NCI-H2081 treated with DMSO at 0.1 percent for 48 hours (cell line): Measurements from ENCODE around the gene PTK7.
"Not testable (repeated sequence)": the region's sequence is repeated elsewhere in the genome, so short reads cannot be mapped to it uniquely, and the experiment has no call there.

Experiments used
- DNase-seq: peaks from one replicate; lab custom pipeline; 2025; lab: John Stamatoyannopoulos, UW

Gene PTK7

GRCh38 chr6:43117466-43117865 lies 41.4 kb downstream of the PTK7 start:
- DNase-seq = not testable (repeated sequence)

DNA sequence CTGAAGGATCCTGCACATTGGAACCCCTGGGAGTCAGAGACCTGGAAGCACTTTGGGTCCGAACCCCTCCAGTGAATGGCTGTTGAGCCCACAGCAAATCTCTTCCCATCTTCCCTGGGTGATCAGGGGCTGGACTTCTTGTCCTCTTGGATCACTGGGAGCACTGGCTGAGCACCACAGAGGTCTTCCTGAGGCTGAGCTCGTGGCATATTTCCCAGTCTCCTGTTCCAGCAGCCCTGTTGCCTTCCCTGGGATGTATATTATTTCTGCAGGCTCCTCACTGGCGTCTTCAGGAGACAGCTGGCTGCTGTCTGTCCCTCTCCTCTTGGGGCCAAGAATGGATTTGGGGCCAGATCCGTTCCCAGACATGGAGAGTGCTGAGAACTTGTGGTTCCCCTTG lies 43.4 kb downstream of the PTK7 start:
- DNase-seq = no peak

DNA sequence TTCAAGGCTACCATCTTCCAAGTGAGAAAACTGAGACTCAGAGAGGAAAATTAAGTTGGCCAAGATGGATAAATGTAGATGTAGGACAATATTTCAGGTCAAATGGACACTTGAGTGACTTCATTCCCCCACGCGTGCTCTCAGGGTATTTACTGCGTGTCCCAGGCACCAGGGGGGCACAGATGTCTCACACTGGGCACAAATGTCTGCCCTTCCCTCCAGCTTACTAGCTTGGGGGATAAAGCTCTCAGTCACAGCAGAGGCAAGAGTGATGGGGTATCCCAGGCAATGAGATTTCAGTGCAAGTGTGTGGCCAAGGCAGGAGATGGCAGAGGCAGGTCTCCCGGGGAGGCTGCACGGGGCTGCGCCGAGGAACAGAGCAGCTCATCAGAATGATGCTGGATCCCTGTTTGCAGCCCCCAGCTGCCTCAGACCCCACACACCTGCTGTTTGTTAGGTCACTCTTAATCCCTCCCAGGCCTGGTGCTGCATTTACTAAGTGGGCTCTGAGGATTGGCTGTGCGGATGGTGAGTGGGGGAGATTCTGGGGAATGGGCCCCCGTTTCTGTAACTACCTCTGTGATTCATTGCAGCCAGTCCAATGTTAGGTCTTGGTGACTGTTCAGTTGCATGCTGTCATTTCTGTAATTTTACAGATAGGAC lies 44.1 kb downstream of the PTK7 start:
- no peak for DNase-seq

DNA sequence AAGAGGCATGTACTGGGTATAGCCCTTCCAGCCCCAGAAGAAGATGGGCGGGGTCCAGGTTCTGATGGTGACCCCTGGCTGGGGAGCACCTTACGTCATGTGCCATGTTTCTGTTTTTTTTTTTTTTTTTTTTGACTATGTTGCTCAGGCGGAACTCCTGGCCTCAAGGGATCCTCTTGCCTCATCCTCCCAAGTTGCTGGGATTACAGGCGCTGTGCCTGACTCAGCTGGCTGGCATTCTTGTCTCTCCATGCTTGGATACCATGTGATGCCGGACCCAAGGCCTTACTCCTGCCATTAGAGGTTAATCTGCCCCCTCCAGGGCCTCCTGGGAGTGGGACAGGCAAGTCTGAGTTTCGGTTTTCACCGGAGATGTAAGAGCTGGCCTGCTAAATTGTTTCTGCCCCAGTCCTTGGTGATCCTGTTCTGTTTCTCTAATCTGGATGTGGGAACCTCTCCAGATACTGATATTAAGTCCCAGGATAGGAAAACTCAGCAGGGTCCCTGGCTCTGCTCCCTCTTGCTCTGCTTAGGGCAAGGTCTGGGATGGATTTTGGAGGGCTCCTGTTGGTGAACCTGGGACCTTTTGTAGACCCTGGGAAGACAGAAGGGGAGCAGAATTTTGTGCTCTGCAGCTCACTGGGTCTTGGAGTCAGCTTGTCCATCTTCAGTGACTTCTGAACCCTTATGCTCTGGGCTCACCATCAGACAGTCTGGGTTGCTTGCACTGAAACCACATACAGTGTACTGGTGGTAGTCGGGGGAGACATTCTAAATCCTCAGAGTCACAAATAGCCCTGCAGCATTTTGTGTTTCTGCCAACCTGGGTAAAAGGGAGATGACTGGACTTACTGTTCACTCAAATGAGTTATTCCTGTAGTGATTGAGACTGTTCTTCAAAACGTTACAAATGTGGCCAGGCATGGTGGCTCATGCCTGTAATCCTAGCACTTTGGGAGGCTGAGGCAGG lies 45.1 kb downstream of the PTK7 start:
- DNase-seq = no peak

- DNase-seq = no peak
Measured at GRCh38 chr6:43122146-43122545, 46.0 kb downstream of the PTK7 start.

- DNase-seq = no peak
Measured at GRCh38 chr6:43123461-43124314, 47.6 kb downstream of the PTK7 start.

DNA sequence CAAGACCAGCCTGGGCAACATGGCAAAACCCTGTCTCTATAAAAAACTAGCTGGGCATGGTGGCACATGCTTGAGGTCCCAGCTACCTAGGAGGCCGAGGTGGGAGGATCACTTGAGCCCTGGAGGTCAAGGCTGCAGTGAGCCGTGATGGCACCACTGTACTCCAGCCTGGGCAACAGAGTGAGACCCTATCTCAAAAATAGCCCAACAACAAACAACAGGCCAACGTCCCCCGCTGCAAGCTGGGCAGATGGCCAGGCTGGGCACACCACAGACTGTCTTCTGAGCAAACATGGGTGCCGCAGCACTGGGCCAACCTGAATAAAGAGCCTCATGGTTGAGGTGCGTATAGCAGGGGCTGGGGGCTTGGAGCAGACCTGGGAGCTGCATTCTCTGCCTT lies 48.4 kb downstream of the PTK7 start:
- no peak for DNase-seq

- DNase-seq = no peak
Measured at GRCh38 chr6:43125119-43125518, 49.0 kb downstream of the PTK7 start.

GRCh38 chr6:43125555-43125954 lies 49.4 kb downstream of the PTK7 start:
- no peak for DNase-seq

- DNase-seq = no peak
Measured at GRCh38 chr6:43127180-43127579, 51.1 kb downstream of the PTK7 start.

DNA sequence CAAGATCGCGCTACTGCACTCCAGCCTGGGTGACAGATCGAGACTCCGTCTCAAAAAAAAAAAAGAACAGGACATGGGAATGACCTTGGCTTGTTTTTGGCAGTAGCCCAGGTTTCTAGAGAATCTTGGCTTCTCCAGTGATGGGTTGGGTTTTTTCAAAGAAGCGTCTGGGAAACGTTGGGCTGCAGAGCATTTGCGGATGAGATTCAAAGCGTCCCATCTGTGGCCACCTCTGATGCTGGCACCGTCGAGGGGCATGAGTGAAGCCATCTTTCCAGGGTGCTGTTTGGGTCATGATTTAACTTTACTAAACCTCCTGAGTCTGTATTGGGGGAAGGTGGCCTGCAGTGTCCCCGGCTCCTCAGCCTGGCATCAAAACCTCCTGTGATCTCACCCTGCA lies 51.8 kb downstream of the PTK7 start:
- no peak for DNase-seq

- no peak for DNase-seq
Measured at GRCh38 chr6:43128926-43129325, 52.8 kb downstream of the PTK7 start.

GRCh38 chr6:43129434-43130194 lies 53.5 kb downstream of the PTK7 start:
- DNase-seq = no peak

DNA sequence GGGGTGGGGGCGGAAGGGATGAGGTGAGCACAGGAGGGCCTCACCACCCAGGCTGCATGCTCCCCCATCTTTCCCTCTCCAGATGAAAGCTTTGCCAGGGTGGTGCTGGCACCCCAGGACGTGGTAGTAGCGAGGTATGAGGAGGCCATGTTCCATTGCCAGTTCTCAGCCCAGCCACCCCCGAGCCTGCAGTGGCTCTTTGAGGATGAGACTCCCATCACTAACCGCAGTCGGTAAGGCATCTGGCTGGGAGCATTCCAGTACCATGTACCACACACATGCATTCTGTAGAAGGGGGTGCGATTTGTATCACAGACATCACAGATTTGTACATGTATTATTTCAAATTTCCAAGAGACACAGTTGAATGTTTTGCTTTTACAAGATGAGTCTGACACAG lies 54.3 kb downstream of the PTK7 start:
- DNase-seq = no peak

DNA sequence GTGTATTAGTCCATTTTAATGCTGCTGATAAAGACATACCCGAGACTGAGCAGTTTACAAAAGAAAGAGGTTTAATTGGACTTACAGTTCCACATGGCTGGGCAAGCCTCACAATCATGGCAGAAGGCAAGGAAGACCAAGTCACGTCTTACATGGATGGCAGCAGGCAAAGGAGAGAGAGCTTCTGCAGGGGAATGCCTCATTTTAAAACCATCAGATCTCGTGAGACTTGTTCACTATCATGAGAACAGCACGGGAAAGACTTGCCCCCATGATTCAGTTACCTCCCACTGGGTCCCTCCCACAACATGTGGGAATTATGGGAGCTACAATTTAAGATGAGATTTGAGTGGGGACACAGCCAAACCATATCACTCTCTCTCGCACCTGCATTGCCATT lies 55.3 kb downstream of the PTK7 start:
- DNase-seq = not testable (repeated sequence)

- no peak for DNase-seq
Measured at GRCh38 chr6:43138267-43138666, 62.2 kb downstream of the PTK7 start.

GRCh38 chr6:43139973-43140372 lies 63.9 kb downstream of the PTK7 start:
- not testable (repeated sequence) for DNase-seq

GRCh38 chr6:43141644-43142043 lies 65.5 kb downstream of the PTK7 start:
- DNase-seq = no peak

DNA sequence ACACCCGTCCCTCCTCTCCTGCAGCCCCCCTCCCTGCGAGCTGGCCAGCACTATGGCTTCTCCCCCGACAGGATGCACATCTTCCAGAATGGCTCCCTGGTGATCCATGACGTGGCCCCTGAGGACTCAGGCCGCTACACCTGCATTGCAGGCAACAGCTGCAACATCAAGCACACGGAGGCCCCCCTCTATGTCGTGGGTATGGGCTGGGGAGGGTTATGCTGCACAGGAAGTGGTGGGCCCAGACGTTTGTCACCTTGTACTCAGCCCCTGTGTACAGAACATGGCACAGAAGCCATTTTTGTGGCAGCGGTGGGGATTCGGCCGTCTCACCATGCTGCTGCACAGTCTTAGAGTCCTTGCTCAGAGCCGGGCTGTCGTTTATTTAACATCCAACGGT lies 66.0 kb downstream of the PTK7 start:
- DNase-seq = no peak

GRCh38 chr6:43143235-43144128 lies 67.4 kb downstream of the PTK7 start:
- DNase-seq = no peak

DNA sequence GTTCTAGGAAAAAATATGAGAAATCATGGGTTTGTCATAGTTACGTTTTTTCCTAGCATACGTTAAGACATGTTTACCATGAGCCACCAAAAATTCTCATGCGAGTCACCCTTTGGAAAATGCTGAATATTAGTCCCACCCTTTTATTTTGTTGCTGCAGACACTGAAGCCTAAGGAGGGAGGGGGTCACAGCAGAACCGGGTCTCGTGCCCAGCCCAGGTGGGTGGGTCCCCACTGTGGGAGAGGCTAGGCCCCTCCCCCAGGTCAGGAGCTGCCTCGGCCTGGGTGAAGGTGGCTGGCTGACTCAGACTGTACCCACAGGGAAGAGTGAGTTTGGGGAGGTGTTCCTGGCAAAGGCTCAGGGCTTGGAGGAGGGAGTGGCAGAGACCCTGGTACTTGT lies 68.8 kb downstream of the PTK7 start:
- DNase-seq = no peak
